HEK293 (cell line): ENCODE measurements around the gene ASAP2.

Experiments used
- CTCF ChIA-PET: fragments of 350-600 bp; formaldehyde crosslinking; extraction: SDS; loops from one replicate; lab custom pipeline; 2021; ENCODE audit warnings: antibody characterized with exemption; lab: Yijun Ruan, JAX
- POLR2A ChIA-PET: fragments of 300-600 bp; formaldehyde crosslinking; extraction: SDS; loops from one replicate; lab custom pipeline; 2020; ENCODE audit warnings: antibody characterized with exemption, inconsistent platforms; lab: Yijun Ruan, JAX
- H3K27ac ChIP-seq: fragments of 200-500 bp; sonication (Bioruptor generic); 2 replicates; pipeline ENCODE4 v1.5.1; 2014; ENCODE audit warnings: low read depth, low read length, control low read depth, inconsistent platforms; ENCODE audit errors: extremely low read depth
- H3K36me3 ChIP-seq, 2 experiments: fragments of 200-500 bp in 1 of 2; sonication (Bioruptor generic) in 1 of 2; 1 replicate in 1 of 2; 2 replicates in 1 of 2; pipeline ENCODE4 v1.5.1; 2014 to 2017; ENCODE audit warnings: inconsistent platforms in 2 of 2, low read length in 2 of 2; ENCODE audit not compliant: control insufficient read depth in 2 of 2, insufficient read depth in 1 of 2
- H3K4me1 ChIP-seq: fragments of 200-500 bp; sonication (Bioruptor generic); 2 replicates; pipeline ENCODE4 v1.5.1; 2014; ENCODE audit warnings: mild to moderate bottlenecking, low read length, inconsistent platforms; ENCODE audit not compliant: control insufficient read depth, insufficient read depth
- H3K4me3 ChIP-seq: 2 replicates; pipeline ENCODE4 v1.5.1; 2011; ENCODE audit warnings: low read depth, mild to moderate bottlenecking, control low read depth, low read length, moderate library complexity
- H3K9me3 ChIP-seq: fragments of 200-500 bp; sonication (Bioruptor generic); 2 replicates; pipeline ENCODE4 v1.5.1; 2014; ENCODE audit warnings: low read depth, low read length, inconsistent platforms; ENCODE audit not compliant: control insufficient read depth, insufficient read depth
- EGR2 ChIP-seq: fragments of 450-650 bp; formaldehyde crosslinking; IDR thresholded peaks from 2 replicates; pipeline ENCODE4 v1.5.1; 2016; ENCODE audit warnings: low read depth, missing biosample characterization, missing genetic modification characterization
- GFI1B ChIP-seq: fragments of 450-650 bp; formaldehyde crosslinking; IDR thresholded peaks from 2 replicates; pipeline ENCODE4 v1.5.1; 2016; ENCODE audit warnings: missing biosample characterization, missing genetic modification characterization
- GLIS1 ChIP-seq: fragments of 450-650 bp; formaldehyde crosslinking; IDR thresholded peaks from 2 replicates; pipeline ENCODE4 v1.5.1; 2016; ENCODE audit warnings: missing biosample characterization, missing genetic modification characterization
- KLF1 ChIP-seq: fragments of 450-650 bp; formaldehyde crosslinking; IDR thresholded peaks from 2 replicates; pipeline ENCODE4 v1.5.1; 2016; ENCODE audit warnings: missing biosample characterization, missing genetic modification characterization
- KLF9 ChIP-seq: fragments of 450-650 bp; formaldehyde crosslinking; IDR thresholded peaks from 2 replicates; pipeline ENCODE4 v1.5.1; 2016; ENCODE audit warnings: missing biosample characterization, missing genetic modification characterization, low read depth
- MZF1 ChIP-seq: fragments of 450-650 bp; formaldehyde crosslinking; IDR thresholded peaks from 2 replicates; pipeline ENCODE4 v1.5.1; 2017; ENCODE audit warnings: missing biosample characterization, missing genetic modification characterization, borderline replicate concordance
- PRDM1 ChIP-seq: fragments of 450-650 bp; formaldehyde crosslinking; IDR thresholded peaks from 2 replicates; pipeline ENCODE4; 2016; ENCODE audit warnings: missing biosample characterization, missing genetic modification characterization
- TRIM28 ChIP-seq: IDR thresholded peaks from 2 replicates; pipeline ENCODE4 v1.6.1; 2011; ENCODE audit warnings: low read length, control low read depth, borderline replicate concordance
- ZBTB10 ChIP-seq: fragments of 450-650 bp; formaldehyde crosslinking; IDR thresholded peaks from 2 replicates; pipeline ENCODE4 v1.5.1; 2016; ENCODE audit warnings: missing biosample characterization, missing genetic modification characterization
- ZBTB11 ChIP-seq: fragments of 450-650 bp; formaldehyde crosslinking; conservative IDR thresholded peaks from 2 replicates; pipeline ENCODE4 v1.5.1; 2016; ENCODE audit warnings: low read depth, missing biosample characterization, missing genetic modification characterization
- ZBTB20 ChIP-seq: fragments of 450-650 bp; formaldehyde crosslinking; IDR thresholded peaks from 2 replicates; pipeline ENCODE4 v1.5.1; 2016; ENCODE audit warnings: missing biosample characterization, missing genetic modification characterization
- ZFHX2 ChIP-seq: fragments of 450-650 bp; formaldehyde crosslinking; conservative IDR thresholded peaks from 2 replicates; pipeline ENCODE4 v1.5.1; 2016; ENCODE audit warnings: missing biosample characterization, missing genetic modification characterization
- ZNF138 ChIP-seq: fragments of 450-650 bp; formaldehyde crosslinking; IDR thresholded peaks from 2 replicates; pipeline ENCODE4 v1.5.1; 2016; ENCODE audit warnings: missing biosample characterization, missing genetic modification characterization, borderline replicate concordance
- ZNF174 ChIP-seq: fragments of 450-650 bp; formaldehyde crosslinking; IDR thresholded peaks from 2 replicates; pipeline ENCODE4 v1.5.0; 2017; ENCODE audit warnings: missing biosample characterization, mild to moderate bottlenecking, missing genetic modification characterization
- ZNF280C ChIP-seq: fragments of 450-650 bp; formaldehyde crosslinking; IDR thresholded peaks from 2 replicates; pipeline ENCODE4 v1.5.1; 2016; ENCODE audit warnings: missing biosample characterization, missing genetic modification characterization
- ZNF391 ChIP-seq: fragments of 450-650 bp; formaldehyde crosslinking; IDR thresholded peaks from 2 replicates; pipeline ENCODE4 v1.5.1; 2016; ENCODE audit warnings: low read depth, missing biosample characterization, missing genetic modification characterization, borderline replicate concordance
- ZNF404 ChIP-seq: fragments of 450-650 bp; formaldehyde crosslinking; IDR thresholded peaks from 2 replicates; pipeline ENCODE4 v1.5.1; 2017; ENCODE audit warnings: missing biosample characterization, missing genetic modification characterization
- ZNF514 ChIP-seq: fragments of 450-650 bp; formaldehyde crosslinking; IDR thresholded peaks from 2 replicates; pipeline ENCODE4 v1.5.1; 2016; ENCODE audit warnings: missing biosample characterization, missing genetic modification characterization
- ZNF624 ChIP-seq: fragments of 450-650 bp; formaldehyde crosslinking; IDR thresholded peaks from 2 replicates; pipeline ENCODE4 v1.5.1; 2017; ENCODE audit warnings: missing biosample characterization, missing genetic modification characterization
- ZNF837 ChIP-seq: fragments of 450-650 bp; formaldehyde crosslinking; IDR thresholded peaks from 2 replicates; pipeline ENCODE4 v1.5.1; 2016; ENCODE audit warnings: missing biosample characterization, missing genetic modification characterization
- TF ChIP-seq, protein P1 (sequence below): fragments of 450-650 bp; formaldehyde crosslinking; IDR thresholded peaks from 2 replicates; pipeline ENCODE4 v1.5.1; 2016; ENCODE audit warnings: missing biosample characterization, missing genetic modification characterization
- TF ChIP-seq, protein P2 (sequence below): fragments of 450-650 bp; formaldehyde crosslinking; IDR thresholded peaks from 2 replicates; pipeline ENCODE4 v1.5.1; 2016; ENCODE audit warnings: missing biosample characterization, missing genetic modification characterization, low read depth

The ASAP2 gene

DNA sequence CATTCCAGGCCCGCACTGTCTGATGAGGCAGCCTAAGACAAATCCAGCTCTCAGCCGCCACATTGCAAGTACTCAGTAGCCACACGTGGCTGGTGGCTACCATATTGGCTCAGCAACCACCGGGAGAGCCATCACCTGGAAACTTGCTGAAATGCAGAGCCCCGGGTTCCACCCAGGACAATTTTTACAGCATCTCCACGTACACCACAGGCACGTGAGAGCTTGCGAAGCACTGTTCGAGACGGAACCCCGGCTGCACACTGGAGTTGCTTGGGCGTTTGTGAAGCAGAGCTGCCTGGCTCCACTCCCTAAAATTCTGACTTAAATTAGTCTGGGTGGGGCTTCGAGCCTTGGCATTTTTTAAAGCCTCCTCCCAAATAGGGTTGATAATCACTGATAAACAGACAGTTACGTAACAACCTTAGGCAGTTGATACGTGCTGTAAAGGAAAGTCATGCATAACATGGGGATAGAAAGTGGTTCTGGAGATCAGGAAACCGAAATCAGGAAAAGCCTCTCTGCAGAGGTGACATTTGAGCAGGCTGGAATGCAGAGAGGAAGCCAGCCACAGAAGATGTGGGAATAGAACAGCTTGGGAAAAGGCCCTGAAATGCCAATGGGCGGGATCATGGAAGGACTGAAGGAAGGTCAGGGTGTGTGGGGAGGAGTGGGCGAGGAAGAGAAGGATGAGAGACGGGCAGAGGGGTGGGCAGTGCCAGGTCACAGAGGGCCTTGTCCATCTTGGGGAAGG lies 6.2 kb downstream of the ASAP2 start:
- Histone ChIP-seq H3K36me3 (peaks cover 0 to 4% of the 10 kb centered on the region in 2 experiments; a peak in 2 of 3 replicates), H3K27ac (no peak overlapping the region), H3K9me3 (no peaks in the 10 kb centered on the region), H3K4me3 (no peak overlapping the region), H3K4me1 (peaks cover 13% of the 10 kb centered on the region)
- ChIA-PET POLR2A (no interaction called here), CTCF (interaction anchor here (0.7 to 1.7 kb wide), 2 partner anchors 62 to 158 kb away, joined by 3 to 4 read pairs; no protein-coding TSS in a partner anchor)
- no peak for TF ChIP-seq ZNF391 (tag by site-specific recombination)
- peak; percentile 54 for TF ChIP-seq ZFHX2 (tag by site-specific recombination)
- peak; percentile 46; the same call in 1 of the 2 replicates for TF ChIP-seq EGR2
- 0 out of 2 replicates have a peak, but pooled peaks have one; percentile 34 for TF ChIP-seq ZBTB20 (tag by site-specific recombination)
- TF ChIP-seq PRDM1 (tag by site-specific recombination), result peak; percentile 51; the same call in 1 of the 2 replicates

- Histone ChIP-seq H3K4me3 (no peak overlapping the region), H3K27ac (no peak overlapping the region), H3K36me3 (peaks cover 0 to 4% of the 10 kb centered on the region in 2 experiments; a peak in 2 of 3 replicates), H3K4me1 (peaks cover 9% of the 10 kb centered on the region), H3K9me3 (no peaks in the 10 kb centered on the region)
- CTCF ChIA-PET, result interaction anchor here (0.7 to 1.7 kb wide), 2 partner anchors 63 to 158 kb away, joined by 3 to 4 read pairs; no protein-coding TSS in a partner anchor
- POLR2A ChIA-PET, result no interaction called here
- TF ChIP-seq ZNF514 (tag by site-specific recombination) (no peak), TRIM28 (no peak), MZF1 (no peak), ZNF837 (no peak), GLIS1 (no peak), ZNF624 (tag by site-specific recombination) (no peak), ZNF138 (tag by site-specific recombination) (no peak), GFI1B (tag by site-specific recombination) (no peak), KLF9 (tag by site-specific recombination) (no peak), ZNF404 (no peak), ZNF174 (tag by site-specific recombination) (no peak), ZNF280C (tag by site-specific recombination) (no peak), KLF1 (tag by site-specific recombination) (no peak), ZBTB11 (tag by site-specific recombination) (no peak), ZBTB10 (tag by site-specific recombination) (no peak)
- TF ChIP-seq, protein P1, sequence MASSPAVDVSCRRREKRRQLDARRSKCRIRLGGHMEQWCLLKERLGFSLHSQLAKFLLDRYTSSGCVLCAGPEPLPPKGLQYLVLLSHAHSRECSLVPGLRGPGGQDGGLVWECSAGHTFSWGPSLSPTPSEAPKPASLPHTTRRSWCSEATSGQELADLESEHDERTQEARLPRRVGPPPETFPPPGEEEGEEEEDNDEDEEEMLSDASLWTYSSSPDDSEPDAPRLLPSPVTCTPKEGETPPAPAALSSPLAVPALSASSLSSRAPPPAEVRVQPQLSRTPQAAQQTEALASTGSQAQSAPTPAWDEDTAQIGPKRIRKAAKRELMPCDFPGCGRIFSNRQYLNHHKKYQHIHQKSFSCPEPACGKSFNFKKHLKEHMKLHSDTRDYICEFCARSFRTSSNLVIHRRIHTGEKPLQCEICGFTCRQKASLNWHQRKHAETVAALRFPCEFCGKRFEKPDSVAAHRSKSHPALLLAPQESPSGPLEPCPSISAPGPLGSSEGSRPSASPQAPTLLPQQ (tag by site-specific recombination), result no peak
- TF ChIP-seq, protein P2, sequence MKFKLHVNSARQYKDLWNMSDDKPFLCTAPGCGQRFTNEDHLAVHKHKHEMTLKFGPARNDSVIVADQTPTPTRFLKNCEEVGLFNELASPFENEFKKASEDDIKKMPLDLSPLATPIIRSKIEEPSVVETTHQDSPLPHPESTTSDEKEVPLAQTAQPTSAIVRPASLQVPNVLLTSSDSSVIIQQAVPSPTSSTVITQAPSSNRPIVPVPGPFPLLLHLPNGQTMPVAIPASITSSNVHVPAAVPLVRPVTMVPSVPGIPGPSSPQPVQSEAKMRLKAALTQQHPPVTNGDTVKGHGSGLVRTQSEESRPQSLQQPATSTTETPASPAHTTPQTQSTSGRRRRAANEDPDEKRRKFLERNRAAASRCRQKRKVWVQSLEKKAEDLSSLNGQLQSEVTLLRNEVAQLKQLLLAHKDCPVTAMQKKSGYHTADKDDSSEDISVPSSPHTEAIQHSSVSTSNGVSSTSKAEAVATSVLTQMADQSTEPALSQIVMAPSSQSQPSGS (tag by site-specific recombination), result no peak
Measured at GRCh38 chr2:9213477-9214051, 7.0 kb downstream of the ASAP2 start.
